Kidney tubule cell (primary cell): ENCODE data around the gene FBXW8.
A peak's percentile ranks its signal among the peaks of the same experiment; 100 is the strongest.

ENCODE experiments used
- DNase-seq: peaks from one replicate; pipeline ENCODE4 v3.0.0-alpha.2; 2018; ENCODE audit warnings: low spot score

The FBXW8 gene

DNA sequence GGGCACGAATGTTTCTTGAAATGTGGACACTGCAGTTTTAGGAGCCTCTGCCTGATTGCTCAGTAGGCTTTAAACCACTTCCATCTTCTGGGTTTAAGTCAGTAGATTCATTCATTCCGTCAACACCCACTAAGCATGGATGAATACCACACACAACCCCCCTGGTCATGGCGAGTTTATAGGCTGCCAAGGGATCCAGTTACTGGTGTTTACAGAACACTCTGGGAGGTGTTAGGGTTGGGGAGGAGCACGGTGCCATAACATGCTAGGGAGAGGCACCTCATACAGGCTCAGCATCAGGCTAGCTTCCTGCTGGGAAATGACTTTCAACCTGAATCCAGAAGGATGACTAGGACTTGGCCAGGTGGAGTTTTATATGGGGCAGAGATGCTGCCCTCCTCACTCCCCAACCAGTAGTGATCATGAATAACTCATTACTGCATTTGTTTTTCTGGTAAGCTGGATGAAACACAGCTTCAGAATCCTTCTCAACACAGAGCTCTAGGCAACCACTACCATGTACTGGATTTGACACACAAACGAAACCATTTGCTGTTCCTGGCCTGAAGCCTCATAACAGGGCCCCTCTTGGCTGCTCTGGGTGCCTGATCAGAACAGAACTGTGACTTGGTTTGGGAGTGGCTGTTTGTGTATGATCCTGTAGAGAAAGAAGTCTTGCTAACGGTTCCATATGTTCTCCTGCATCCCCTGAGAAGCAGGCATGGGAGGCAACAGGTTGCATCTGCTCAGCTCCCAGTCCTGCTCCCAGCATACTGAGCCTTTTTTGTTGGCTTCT lies 47.9 kb downstream of the FBXW8 start:
- DNase-seq: no peak

DNA sequence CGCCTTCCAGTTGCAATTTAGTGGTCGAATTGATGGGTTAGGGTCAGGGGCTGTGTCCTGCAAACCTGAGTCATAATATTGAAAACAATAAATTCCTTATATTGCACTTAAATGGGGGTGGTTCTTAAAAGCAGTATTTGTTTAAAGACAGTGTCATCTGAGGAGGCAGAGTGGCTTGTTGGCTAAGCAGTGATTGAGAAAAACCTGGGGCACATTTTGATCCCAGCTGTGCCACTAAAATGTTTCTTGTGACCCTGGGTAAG lies 48.4 kb downstream of the FBXW8 start:
- no peak for DNase-seq

- DNase-seq: peak; percentile 6
Measured at GRCh38 chr12:116959845-116960514, 49.2 kb downstream of the FBXW8 start.

DNA sequence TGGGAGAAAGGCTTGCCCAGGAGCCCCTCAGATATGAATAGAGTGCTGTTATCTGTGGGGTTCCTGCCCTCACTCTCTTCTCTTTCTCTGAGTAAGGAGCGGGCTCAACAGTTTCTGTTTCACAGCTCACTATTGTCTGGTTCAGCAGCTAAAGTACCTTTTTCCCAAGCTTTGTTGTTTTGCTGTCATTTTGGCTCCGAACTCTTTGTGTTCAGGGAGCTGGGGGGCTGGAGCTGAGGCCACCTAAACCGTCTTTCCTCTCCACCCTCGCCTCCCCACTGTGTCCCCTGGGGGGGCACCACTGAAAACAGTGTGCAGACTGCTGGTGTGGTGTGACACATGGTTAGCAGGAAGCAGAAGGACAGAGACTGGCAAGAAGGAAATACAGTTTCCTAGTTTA lies 51.4 kb downstream of the FBXW8 start:
- DNase-seq: no peak

- no peak for DNase-seq
Measured at GRCh38 chr12:116962783-116963356, 52.1 kb downstream of the FBXW8 start.

- DNase-seq: no peak
Measured at GRCh38 chr12:116964054-116965050, 53.6 kb downstream of the FBXW8 start.

GRCh38 chr12:116968986-116969385 lies 58.2 kb downstream of the FBXW8 start:
- DNase-seq: no peak

DNA sequence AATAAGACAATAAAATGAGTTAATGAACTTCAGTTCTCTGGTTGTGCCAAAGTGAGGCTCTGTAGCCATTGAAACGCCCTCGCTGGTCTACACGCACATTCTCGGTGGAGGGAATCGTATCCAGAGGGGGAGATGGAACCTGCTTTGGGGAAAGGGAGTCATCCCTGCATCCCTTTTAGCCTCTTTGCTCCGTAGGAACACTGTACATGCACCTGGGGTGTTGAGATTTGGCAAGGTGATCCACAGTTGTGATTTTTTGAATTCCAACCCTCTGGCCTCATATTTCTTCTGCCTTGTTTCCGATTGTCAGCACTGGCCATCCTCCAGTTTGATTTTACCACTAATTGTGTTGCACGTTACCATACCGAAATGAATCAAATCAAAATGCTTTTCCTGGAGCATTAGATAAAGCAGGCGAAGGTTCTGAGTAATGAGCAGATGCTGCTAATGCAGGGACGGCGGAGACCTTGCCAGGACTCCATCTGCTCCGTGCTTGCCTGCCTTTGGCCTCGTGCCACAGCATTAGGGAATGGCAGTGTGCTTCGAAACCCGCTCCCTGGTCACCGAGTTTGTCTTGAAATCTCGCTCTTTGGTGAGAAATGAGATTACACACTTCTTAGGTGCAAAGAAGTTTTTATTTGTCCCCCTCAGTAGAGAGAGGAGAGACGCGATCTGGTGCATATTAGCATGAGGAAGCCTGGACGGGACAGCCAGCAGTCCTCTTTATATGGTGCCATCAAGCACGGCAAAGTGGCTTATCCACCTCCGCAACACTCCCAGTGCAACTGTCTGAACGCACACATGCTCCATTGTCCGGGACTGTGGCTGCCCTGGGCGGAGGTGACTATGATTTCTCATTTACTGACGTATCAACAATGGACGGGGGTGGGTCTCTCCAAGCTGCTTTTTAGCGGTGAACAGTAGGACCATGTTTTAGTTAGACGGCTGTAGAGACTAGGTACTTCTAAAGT lies 59.1 kb downstream of the FBXW8 start:
- no peak for DNase-seq

DNA sequence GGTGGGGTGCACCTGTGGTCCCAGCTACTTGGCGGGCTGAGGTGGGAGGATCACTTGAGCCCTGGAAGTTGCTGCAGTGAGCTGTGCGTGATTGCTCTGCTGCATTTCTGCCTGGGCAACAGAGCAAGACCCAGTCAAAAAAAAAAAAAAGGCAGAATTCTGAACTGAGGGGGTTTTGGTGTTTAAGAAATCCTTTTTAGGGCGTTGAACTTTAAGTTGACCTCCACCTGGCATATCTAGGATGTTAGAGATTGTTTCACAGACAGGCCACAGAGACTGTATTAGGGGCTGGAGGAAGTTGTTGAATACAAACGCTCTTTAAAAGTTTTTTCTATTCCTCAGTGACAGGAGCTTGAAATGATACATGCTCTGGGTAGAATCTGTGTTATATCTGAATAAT lies 60.5 kb downstream of the FBXW8 start:
- DNase-seq: no peak

DNA sequence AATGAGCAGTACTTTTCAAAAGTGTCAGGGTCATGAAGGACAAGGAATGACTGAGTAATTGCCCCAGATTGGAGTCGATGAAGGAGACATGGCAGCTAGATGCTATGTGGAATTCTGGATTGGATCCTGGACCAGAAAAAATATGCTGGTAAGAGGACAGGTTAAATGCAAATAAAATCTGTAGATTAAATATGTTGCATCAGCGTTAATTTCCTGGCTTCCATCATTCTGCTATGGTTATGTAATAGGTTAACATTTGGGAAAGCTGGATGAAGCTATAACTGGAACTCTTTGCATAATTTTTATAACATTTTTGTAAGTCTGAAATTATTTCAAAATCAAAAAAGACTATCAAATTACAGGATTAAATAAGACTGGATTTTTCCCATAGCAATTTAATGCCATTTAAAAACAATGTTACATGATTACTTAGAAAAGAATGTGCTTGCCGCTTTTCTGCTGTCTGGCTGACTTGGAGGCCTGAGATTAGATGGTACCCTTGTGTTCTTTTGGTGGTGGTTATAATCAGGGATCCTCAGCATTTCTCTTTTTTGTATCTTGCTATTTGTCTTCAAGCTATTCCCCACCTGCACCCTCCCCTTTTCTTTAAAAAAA lies 65.1 kb downstream of the FBXW8 start:
- DNase-seq: no peak

- no peak for DNase-seq
Measured at GRCh38 chr12:116977465-116978380, 67.0 kb downstream of the FBXW8 start.

- DNase-seq: no peak
Measured at GRCh38 chr12:116978791-116979508, 68.2 kb downstream of the FBXW8 start.

GRCh38 chr12:116980083-116980482 lies 69.3 kb downstream of the FBXW8 start:
- no peak for DNase-seq

- DNase-seq: peak; percentile 81
Measured at GRCh38 chr12:116982791-116983411, 72.2 kb downstream of the FBXW8 start.

- no peak for DNase-seq
Measured at GRCh38 chr12:116984098-116984497, 73.3 kb downstream of the FBXW8 start.

DNA sequence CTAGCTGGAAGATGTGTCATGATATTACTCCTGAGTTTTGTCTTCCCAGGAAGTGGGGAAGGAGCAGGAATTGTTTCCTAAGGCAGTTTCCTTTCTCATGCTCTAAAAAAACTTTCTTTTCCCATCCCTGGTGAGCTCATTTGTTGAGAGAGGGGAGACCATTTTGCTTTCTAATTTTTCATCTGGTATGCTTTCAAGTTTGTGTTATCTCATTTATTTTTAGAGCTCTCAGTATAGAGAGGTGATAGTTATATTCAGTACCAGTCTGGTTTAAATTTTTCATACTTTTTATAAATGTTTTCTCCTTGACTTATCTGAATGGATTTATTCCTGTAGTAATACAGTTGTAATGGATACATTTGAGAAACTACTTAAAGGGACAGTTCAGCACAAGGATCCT lies 79.6 kb downstream of the FBXW8 start:
- DNase-seq: no peak

GRCh38 chr12:116990971-116991966 lies 80.5 kb downstream of the FBXW8 start:
- no peak for DNase-seq
